ENCODE measurements around the gene TLX2. TPM values are rescaled to one million over a fixed set of nuclear protein-coding genes. Genes with fewer than 3 reads are reported as not detected.

Gene TLX2
- total and polyA plus RNA-seq, 2 donors (not counting 3 experiments of a cell fraction or from before 2014, with no cell fraction given), result not detected

DNA sequence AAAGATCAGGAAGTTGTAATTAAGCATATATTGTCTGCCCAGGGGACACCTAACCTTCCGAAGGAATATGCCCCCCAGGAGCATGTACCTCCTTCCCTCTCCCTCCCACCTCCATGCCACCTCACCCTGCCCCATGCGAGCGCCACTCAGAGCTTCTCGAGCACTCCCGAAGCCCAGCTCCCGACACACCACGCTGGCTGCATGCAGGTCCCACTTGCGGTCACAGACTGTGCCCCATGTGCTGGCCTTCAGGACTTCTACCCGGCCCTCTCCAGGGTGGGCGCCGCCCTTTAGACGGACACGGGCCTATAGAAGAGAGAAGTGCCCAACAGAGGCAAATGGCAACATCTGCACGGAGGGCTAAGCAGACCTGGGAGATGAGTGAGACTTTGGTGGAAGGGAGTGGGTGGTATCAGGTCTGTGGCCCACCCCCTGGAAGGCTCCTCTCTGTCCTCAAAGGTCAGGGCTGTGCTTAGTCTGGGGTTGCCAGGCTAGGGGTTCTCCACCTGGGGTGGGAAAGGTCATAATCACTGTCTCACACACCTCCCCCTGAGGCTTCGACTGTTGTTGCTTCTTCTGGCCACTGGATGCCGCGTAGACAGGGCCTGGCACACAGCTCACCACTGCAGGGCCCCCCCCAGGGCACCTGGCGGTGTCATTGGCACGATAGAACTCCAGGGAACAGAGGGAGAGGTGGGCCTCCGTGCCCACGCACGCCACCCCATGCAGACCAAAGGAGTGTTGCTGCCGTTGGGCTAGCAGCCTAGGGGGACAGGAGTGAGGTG, 22.1 kb downstream of the TLX2 start:
- H3K27me3 ChIP-seq (ENCODE audit: control insufficient read depth in 2 of 2, insufficient read depth in 2 of 2, low read length in 2 of 2), result peaks cover 13% of the 10 kb centered on the region in 2 experiments
- H3K4me3 ChIP-seq (replicated peaks in 1 of 3; ENCODE audit: insufficient read depth in 1 of 3, low read depth in 1 of 3, low read length in 3 of 3), result no peak overlapping the region
- intact Hi-C loops (cut with micrococcal nuclease), result no loop called here
- no peak overlapping the region for H3K9ac ChIP-seq (replicated peaks; ENCODE audit: extremely low read depth, insufficient read depth, low read length)
- H3K9me3 ChIP-seq (replicated peaks; ENCODE audit: control insufficient read depth, insufficient read depth, low read length), result no peaks in the 10 kb centered on the region
- peaks cover 0 to 10% of the 10 kb centered on the region in 2 experiments for H3K36me3 ChIP-seq (ENCODE audit: control insufficient read depth in 2 of 2, extremely low read depth in 1 of 2, insufficient read depth in 2 of 2, low read length in 2 of 2)
- ChIA-PET POLR2A (no interaction called here), CTCF (interaction anchor here (1.8 kb wide), 1 partner anchor 52 kb away, joined by 5 read pairs; no protein-coding TSS in a partner anchor)
- dilution Hi-C loops (cut with MboI; ENCODE audit: extremely low pct_ligation_motif_present, low sequenced_read_pairs), result no loop called here
- no peaks in the 10 kb centered on the region for H3K79me2 ChIP-seq (ENCODE audit: control insufficient read depth, insufficient read depth, low read length)
- H3K4me2 ChIP-seq (ENCODE audit: insufficient read depth, low read length), result no peak overlapping the region
- H3K4me1 ChIP-seq (ENCODE audit: control insufficient read depth, extremely low read depth, insufficient read depth, low read length), result peaks cover under 1% of the 10 kb centered on the region
- BruUV-seq (replicated peaks), result no TSS peak
- DNase-seq (ENCODE audit: low read depth, low spot score), result no peak
- no peaks in the 10 kb centered on the region for H3K9me1 ChIP-seq (replicated peaks; ENCODE audit: control insufficient read depth, extremely low read depth, insufficient read depth, low read length)
- no peaks in the 10 kb centered on the region for H4K20me1 ChIP-seq (replicated peaks; ENCODE audit: control insufficient read depth, extremely low read depth, insufficient read depth, low read length)
- H3K27ac ChIP-seq (ENCODE audit: insufficient read depth, low read depth, low read length), result no peak overlapping the region
- FAIRE-seq, result no peak
- TF ChIP-seq JUN (IDR thresholded peaks at IDR 0.05; ENCODE audit: borderline replicate concordance, insufficient read depth, insufficient read length, low read depth) (no peak), POLR2AphosphoS5 (IDR thresholded peaks at IDR 0.05; ENCODE audit: insufficient read depth, low read depth, low read length) (no peak), FOS (IDR thresholded peaks at IDR 0.05; ENCODE audit: borderline replicate concordance, insufficient read depth, low read length) (no peak), POLR2A (IDR thresholded peaks at IDR 0.05; ENCODE audit: low read depth, low read length) (no peak), EZH2 (IDR thresholded peaks at IDR 0.05; ENCODE audit: borderline replicate concordance, low read depth, low read length, severe bottlenecking) (no peak), GATA2 (IDR thresholded peaks at IDR 0.05; ENCODE audit: insufficient read depth, insufficient read length, low read depth, low read length) (no peak), MYC (IDR thresholded peaks at IDR 0.05; ENCODE audit: low read depth, low read length) (no peak)
- TF ChIP-seq, protein P1, sequence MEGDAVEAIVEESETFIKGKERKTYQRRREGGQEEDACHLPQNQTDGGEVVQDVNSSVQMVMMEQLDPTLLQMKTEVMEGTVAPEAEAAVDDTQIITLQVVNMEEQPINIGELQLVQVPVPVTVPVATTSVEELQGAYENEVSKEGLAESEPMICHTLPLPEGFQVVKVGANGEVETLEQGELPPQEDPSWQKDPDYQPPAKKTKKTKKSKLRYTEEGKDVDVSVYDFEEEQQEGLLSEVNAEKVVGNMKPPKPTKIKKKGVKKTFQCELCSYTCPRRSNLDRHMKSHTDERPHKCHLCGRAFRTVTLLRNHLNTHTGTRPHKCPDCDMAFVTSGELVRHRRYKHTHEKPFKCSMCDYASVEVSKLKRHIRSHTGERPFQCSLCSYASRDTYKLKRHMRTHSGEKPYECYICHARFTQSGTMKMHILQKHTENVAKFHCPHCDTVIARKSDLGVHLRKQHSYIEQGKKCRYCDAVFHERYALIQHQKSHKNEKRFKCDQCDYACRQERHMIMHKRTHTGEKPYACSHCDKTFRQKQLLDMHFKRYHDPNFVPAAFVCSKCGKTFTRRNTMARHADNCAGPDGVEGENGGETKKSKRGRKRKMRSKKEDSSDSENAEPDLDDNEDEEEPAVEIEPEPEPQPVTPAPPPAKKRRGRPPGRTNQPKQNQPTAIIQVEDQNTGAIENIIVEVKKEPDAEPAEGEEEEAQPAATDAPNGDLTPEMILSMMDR (IDR thresholded peaks at IDR 0.05; ENCODE audit: extremely low read depth in 1 of 2, insufficient read depth in 1 of 2, low read depth in 1 of 2, low read length in 2 of 2), result no peak
- TF ChIP-seq, protein P2, sequence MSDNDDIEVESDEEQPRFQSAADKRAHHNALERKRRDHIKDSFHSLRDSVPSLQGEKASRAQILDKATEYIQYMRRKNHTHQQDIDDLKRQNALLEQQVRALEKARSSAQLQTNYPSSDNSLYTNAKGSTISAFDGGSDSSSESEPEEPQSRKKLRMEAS (IDR thresholded peaks at IDR 0.05; ENCODE audit: insufficient read depth, insufficient read length), result no peak
- no peak overlapping the region for H2AFZ ChIP-seq (ENCODE audit: low read depth, low read length)
